ACHN (cell line): ENCODE data around the gene RSPH6A.
"Not testable (repeated sequence)": the region's sequence is repeated elsewhere in the genome, so short reads cannot be mapped to it uniquely, and the experiment has no call there.

Experiments used
- DNase-seq: peaks from one replicate; pipeline ENCODE4 v3.0.0-alpha.2; 2015
- in situ Hi-C: cut with HindIII; loops from 2 replicates; pipeline ENCODE4 v1.10.0; 2017; ENCODE audit warnings: low sequenced_read_pairs, low pct_ligation_motif_present, low pct_unique_long_range_greater_than_20kb

RSPH6A gene

GRCh38 chr19:45809643-45810159, 5.4 kb downstream of the RSPH6A start:
- in situ Hi-C loops, result no loop called here
- peak; percentile 15 for DNase-seq

GRCh38 chr19:45805719-45806118, 9.4 kb downstream of the RSPH6A start:
- in situ Hi-C loops, result no loop called here
- no peak for DNase-seq

GRCh38 chr19:45804959-45805230, 10.2 kb downstream of the RSPH6A start:
- no peak for DNase-seq
- in situ Hi-C loops, result no loop called here

- in situ Hi-C loops, result no loop called here
- no peak for DNase-seq
Measured at GRCh38 chr19:45804140-45804958, 10.8 kb downstream of the RSPH6A start.

- in situ Hi-C loops, result no loop called here
- no peak for DNase-seq
Measured at GRCh38 chr19:45801603-45802175, 13.4 kb downstream of the RSPH6A start.

- in situ Hi-C loops, result no loop called here
- DNase-seq, result peak; percentile 34
Measured at GRCh38 chr19:45800070-45800553, 15.0 kb downstream of the RSPH6A start.

GRCh38 chr19:45799541-45799940, 15.6 kb downstream of the RSPH6A start:
- DNase-seq, in situ Hi-C loops: not testable (repeated sequence)

GRCh38 chr19:45798995-45799517, 16.1 kb downstream of the RSPH6A start:
- DNase-seq, result peak; percentile 53
- in situ Hi-C loops, result no loop called here

- no peak for DNase-seq
- in situ Hi-C loops, result no loop called here
Measured at GRCh38 chr19:45794627-45795026, 20.5 kb downstream of the RSPH6A start.

GRCh38 chr19:45793876-45794275, 21.2 kb downstream of the RSPH6A start:
- DNase-seq, result no peak
- in situ Hi-C loops, result no loop called here

GRCh38 chr19:45793178-45793564, 21.9 kb downstream of the RSPH6A start:
- no peak for DNase-seq
- in situ Hi-C loops, result no loop called here

GRCh38 chr19:45792470-45793177, 22.5 kb downstream of the RSPH6A start, which contains the start of gene DMWD:
Gene DMWD, minus strand, starts transcription at chr19:45792845. Its CDS starts 89 bp downstream, at chr19:45792756.
- in situ Hi-C loops, result no loop called here
- DNase-seq, result peak; percentile 96

GRCh38 chr19:45791744-45792469, 23.2 kb downstream of the RSPH6A start:
- DNase-seq, result no peak
- in situ Hi-C loops, result no loop called here

- no peak for DNase-seq
- in situ Hi-C loops, result no loop called here
Measured at GRCh38 chr19:45790942-45791341, 24.2 kb downstream of the RSPH6A start.

GRCh38 chr19:45789035-45789786, 25.9 kb downstream of the RSPH6A start:
- in situ Hi-C loops, result no loop called here
- no peak for DNase-seq

GRCh38 chr19:45786533-45786894, 28.6 kb downstream of the RSPH6A start:
- no peak for DNase-seq
- in situ Hi-C loops, result no loop called here

GRCh38 chr19:45785781-45786532, 29.2 kb downstream of the RSPH6A start:
- no peak for DNase-seq

More at GRCh38 chr19:45785781-45786532, 29.2 kb downstream of the RSPH6A start:
- in situ Hi-C loops, result no loop called here
